ENCODE data around the gene STARD8. TPM values are rescaled to one million over a fixed set of nuclear protein-coding genes. Genes with fewer than 3 reads are reported as not detected.
"Not testable (repeated sequence)": the region's sequence is repeated elsewhere in the genome, so short reads cannot be mapped to it uniquely, and the experiment has no call there.

The STARD8 gene
- total RNA-seq, 1 experiment from 2014 or later: not detected

DNA sequence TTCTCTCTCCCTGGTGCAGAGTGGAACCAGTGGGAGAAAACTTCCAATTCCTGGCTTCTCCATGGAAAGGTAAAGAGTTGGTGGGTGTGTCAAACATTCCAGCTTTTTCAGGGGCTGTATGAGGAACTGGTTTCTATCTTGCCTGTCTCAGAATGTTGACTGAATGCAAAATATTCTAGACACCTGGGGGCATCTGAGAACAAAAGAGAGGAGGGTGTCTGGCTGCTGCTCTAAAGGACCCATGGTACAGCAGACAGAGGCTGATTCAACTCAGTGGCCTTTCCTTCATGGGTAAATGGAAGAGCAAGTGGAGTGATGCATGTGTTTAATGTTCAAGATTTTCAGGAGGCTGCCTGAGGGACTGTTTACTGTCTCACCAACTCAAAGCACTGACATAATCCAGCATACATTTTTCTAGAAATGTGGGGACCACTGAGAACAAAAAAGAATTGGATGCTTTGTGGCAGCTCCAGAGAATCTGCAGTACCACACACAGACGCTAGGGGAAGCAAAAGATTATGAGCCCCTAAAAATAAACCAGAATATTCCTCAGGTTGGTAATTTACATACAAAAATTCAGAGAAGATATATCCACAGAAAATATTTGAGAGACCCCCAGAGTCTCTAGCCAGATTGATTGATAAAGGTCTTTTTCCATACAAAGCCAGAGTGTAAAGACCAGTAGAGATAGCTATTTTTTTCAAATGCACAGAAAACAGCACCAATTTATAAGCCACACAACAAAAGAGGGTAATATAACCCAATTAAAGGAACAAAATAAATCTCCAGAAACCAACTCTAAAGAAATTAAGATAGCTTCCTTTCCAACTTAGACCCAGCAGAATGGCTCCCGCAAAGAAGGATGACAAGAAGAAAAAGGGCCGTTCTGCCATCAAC lies 48.0 kb upstream of the STARD8 start:
- no peak for DNase-seq
- no peak overlapping the region for H3K4me3 ChIP-seq (ENCODE audit: low read depth, low read length)
- BruUV-seq (replicated peaks): no TSS peak
- no peaks in the 10 kb centered on the region for H3K27me3 ChIP-seq (replicated peaks; ENCODE audit: control insufficient read depth, insufficient read depth, low read length)
- no peaks in the 10 kb centered on the region for H3K4me1 ChIP-seq
- no peaks in the 10 kb centered on the region for H3K9me3 ChIP-seq
- intact Hi-C loops (cut with micrococcal nuclease; ENCODE audit: unreplicated experiment): no loop called here
- POLR2A ChIA-PET: no interaction called here
- CTCF ChIA-PET: interaction anchor here (0.7 kb wide), 1 partner anchor 48 kb away, joined by 4 read pairs; the partner anchor contains the start of gene STARD8
- H3K36me3 Mint-ChIP-seq (ENCODE audit: insufficient read depth, unreplicated experiment): no peaks in the 10 kb centered on the region
- peaks cover 4% of the 10 kb centered on the region for H3K9me3 Mint-ChIP-seq (ENCODE audit: unreplicated experiment)
- H3K27ac Mint-ChIP-seq (ENCODE audit: unreplicated experiment): no peak overlapping the region
- no peaks in the 10 kb centered on the region for H3K36me3 ChIP-seq (ENCODE audit: control insufficient read depth, insufficient read depth, low read length)
- TF ChIP-seq, protein P1, sequence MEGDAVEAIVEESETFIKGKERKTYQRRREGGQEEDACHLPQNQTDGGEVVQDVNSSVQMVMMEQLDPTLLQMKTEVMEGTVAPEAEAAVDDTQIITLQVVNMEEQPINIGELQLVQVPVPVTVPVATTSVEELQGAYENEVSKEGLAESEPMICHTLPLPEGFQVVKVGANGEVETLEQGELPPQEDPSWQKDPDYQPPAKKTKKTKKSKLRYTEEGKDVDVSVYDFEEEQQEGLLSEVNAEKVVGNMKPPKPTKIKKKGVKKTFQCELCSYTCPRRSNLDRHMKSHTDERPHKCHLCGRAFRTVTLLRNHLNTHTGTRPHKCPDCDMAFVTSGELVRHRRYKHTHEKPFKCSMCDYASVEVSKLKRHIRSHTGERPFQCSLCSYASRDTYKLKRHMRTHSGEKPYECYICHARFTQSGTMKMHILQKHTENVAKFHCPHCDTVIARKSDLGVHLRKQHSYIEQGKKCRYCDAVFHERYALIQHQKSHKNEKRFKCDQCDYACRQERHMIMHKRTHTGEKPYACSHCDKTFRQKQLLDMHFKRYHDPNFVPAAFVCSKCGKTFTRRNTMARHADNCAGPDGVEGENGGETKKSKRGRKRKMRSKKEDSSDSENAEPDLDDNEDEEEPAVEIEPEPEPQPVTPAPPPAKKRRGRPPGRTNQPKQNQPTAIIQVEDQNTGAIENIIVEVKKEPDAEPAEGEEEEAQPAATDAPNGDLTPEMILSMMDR (IDR thresholded peaks at IDR 0.05; ENCODE audit: insufficient read depth in 1 of 2, low read depth in 1 of 2, low read length in 1 of 2, severe bottlenecking in 1 of 2, unreplicated experiment in 1 of 2): peak; percentile 27 to 37
- H3K4me3 Mint-ChIP-seq (ENCODE audit: unreplicated experiment): no peak overlapping the region
- no peaks in the 10 kb centered on the region for H3K27me3 Mint-ChIP-seq (ENCODE audit: insufficient read depth, unreplicated experiment)
- no peaks in the 10 kb centered on the region for H3K4me1 Mint-ChIP-seq (ENCODE audit: low read depth, unreplicated experiment)

DNA sequence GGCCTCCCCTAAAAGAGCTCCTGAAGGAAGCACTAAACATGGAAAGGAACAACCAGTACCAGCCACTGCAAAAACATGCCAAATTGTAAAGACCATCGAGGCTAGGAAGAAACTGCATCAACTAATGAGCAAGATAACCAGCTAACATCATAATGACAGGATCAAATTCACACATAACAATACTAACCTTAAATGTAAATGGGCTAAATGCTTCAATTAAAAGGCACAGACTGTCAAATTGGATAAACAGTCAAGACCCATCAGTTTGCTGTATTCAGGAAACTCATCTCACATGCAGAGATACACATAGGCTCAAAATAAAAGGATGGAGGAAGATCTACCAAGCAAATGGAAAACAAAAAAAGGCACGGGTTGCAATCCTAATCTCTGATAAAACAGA lies 43.2 kb upstream of the STARD8 start:
- H3K27me3 ChIP-seq (replicated peaks; ENCODE audit: control insufficient read depth, insufficient read depth, low read length); CTCF ChIA-PET; H3K4me3 ChIP-seq (ENCODE audit: low read depth, low read length); DNase-seq; H3K36me3 ChIP-seq (ENCODE audit: control insufficient read depth, insufficient read depth, low read length); H3K27me3 Mint-ChIP-seq (ENCODE audit: insufficient read depth, unreplicated experiment); H3K36me3 Mint-ChIP-seq (ENCODE audit: insufficient read depth, unreplicated experiment); intact Hi-C loops (cut with micrococcal nuclease; ENCODE audit: unreplicated experiment); H3K9me3 Mint-ChIP-seq (ENCODE audit: unreplicated experiment); H3K4me1 Mint-ChIP-seq (ENCODE audit: low read depth, unreplicated experiment); BruUV-seq (replicated peaks); H3K4me3 Mint-ChIP-seq (ENCODE audit: unreplicated experiment); H3K9me3 ChIP-seq; H3K4me1 ChIP-seq; POLR2A ChIA-PET; H3K27ac Mint-ChIP-seq (ENCODE audit: unreplicated experiment): not testable (repeated sequence)

DNA sequence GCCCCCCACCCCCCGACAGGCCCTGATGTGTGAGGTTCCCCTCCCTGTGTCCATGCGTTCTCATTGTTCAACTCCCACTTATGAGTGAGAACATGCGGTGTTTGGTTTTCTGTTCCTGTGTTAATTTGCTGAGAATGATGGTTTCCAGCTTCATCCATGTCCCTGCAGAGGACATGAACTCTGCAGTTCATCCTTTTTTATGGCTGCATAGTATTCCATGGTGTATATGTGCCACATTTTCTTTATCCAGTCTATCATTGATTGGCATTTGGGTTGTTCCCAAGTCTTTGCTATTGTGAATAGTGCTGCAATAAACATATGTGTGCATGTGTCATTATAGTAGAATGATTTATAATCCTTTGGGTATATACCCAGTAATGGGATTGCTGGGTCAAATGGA lies 32.7 kb upstream of the STARD8 start:
- H3K36me3 ChIP-seq (ENCODE audit: control insufficient read depth, insufficient read depth, low read length); H3K4me1 ChIP-seq; intact Hi-C loops (cut with micrococcal nuclease; ENCODE audit: unreplicated experiment); BruUV-seq (replicated peaks); H3K36me3 Mint-ChIP-seq (ENCODE audit: insufficient read depth, unreplicated experiment); CTCF ChIA-PET; H3K4me1 Mint-ChIP-seq (ENCODE audit: low read depth, unreplicated experiment); DNase-seq; H3K9me3 ChIP-seq; POLR2A ChIA-PET; H3K4me3 ChIP-seq (ENCODE audit: low read depth, low read length); H3K4me3 Mint-ChIP-seq (ENCODE audit: unreplicated experiment); H3K27ac Mint-ChIP-seq (ENCODE audit: unreplicated experiment); H3K9me3 Mint-ChIP-seq (ENCODE audit: unreplicated experiment); H3K27me3 Mint-ChIP-seq (ENCODE audit: insufficient read depth, unreplicated experiment); H3K27me3 ChIP-seq (replicated peaks; ENCODE audit: control insufficient read depth, insufficient read depth, low read length): not testable (repeated sequence)

DNA sequence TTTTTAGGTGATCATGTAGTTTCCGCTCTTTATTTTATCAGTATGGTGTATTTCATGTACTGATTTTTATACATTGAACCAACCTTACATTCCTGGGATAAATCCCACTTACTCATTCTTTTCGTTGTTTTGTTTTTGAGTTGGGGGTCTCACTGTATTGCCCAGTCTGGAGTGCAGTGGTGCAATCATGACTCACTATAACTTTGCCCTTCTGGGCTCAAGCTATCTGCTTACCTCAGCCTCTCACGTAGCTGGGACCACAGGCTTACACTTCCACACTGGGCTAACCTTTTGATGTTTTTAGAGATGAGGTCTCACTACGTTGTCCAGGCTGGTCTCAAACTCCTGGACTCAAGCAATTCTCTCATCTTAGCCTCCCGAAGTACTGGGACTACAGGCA lies 19.5 kb upstream of the STARD8 start:
- no peak overlapping the region for H3K27ac Mint-ChIP-seq (ENCODE audit: unreplicated experiment)
- Histone ChIP-seq H3K9me3 (no peaks in the 10 kb centered on the region), H3K36me3 (ENCODE audit: control insufficient read depth, insufficient read depth, low read length) (no peaks in the 10 kb centered on the region), H3K27me3 (replicated peaks; ENCODE audit: control insufficient read depth, insufficient read depth, low read length) (no peaks in the 10 kb centered on the region), H3K4me3 (ENCODE audit: low read depth, low read length) (no peak overlapping the region), H3K4me1 (no peaks in the 10 kb centered on the region)
- ChIA-PET POLR2A (no interaction called here), CTCF (no interaction called here)
- H3K27me3 Mint-ChIP-seq (ENCODE audit: insufficient read depth, unreplicated experiment): peaks cover 4% of the 10 kb centered on the region
- BruUV-seq (replicated peaks): no TSS peak
- intact Hi-C loops (cut with micrococcal nuclease; ENCODE audit: unreplicated experiment): no loop called here
- H3K4me3 Mint-ChIP-seq (ENCODE audit: unreplicated experiment): no peak overlapping the region
- no peaks in the 10 kb centered on the region for H3K9me3 Mint-ChIP-seq (ENCODE audit: unreplicated experiment)
- H3K36me3 Mint-ChIP-seq (ENCODE audit: insufficient read depth, unreplicated experiment): no peaks in the 10 kb centered on the region
- TF ChIP-seq, protein P1 (IDR thresholded peaks at IDR 0.05; ENCODE audit: insufficient read depth in 1 of 2, low read depth in 1 of 2, low read length in 1 of 2, severe bottlenecking in 1 of 2, unreplicated experiment in 1 of 2): no peak
- no peaks in the 10 kb centered on the region for H3K4me1 Mint-ChIP-seq (ENCODE audit: low read depth, unreplicated experiment)
- DNase-seq: no peak

DNA sequence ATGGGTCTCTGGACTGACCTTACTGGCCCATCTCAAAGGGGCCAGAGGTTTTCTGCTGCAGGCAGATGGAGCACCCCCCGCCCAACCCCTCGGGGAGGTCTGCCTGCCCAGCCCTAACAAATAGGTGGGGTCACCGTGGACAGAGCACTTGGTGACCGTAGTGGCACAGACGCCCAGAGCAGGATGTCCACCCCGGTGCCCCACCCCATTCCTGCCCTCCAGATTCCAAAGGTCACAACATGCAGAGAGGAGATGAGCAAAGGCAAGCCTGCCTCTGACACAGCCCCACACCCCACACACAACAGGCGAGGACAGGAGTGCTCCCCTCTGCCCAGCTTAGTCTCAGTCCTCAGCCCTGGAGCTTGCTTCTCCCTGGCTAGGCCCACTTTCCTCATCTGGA lies 17.5 kb upstream of the STARD8 start:
- H3K36me3 ChIP-seq (ENCODE audit: control insufficient read depth, insufficient read depth, low read length); H3K27me3 Mint-ChIP-seq (ENCODE audit: insufficient read depth, unreplicated experiment); H3K9me3 Mint-ChIP-seq (ENCODE audit: unreplicated experiment); H3K9me3 ChIP-seq; H3K4me3 Mint-ChIP-seq (ENCODE audit: unreplicated experiment); H3K4me3 ChIP-seq (ENCODE audit: low read depth, low read length); H3K4me1 Mint-ChIP-seq (ENCODE audit: low read depth, unreplicated experiment); intact Hi-C loops (cut with micrococcal nuclease; ENCODE audit: unreplicated experiment); CTCF ChIA-PET; BruUV-seq (replicated peaks); H3K36me3 Mint-ChIP-seq (ENCODE audit: insufficient read depth, unreplicated experiment); POLR2A ChIA-PET; H3K27ac Mint-ChIP-seq (ENCODE audit: unreplicated experiment); DNase-seq; H3K27me3 ChIP-seq (replicated peaks; ENCODE audit: control insufficient read depth, insufficient read depth, low read length); H3K4me1 ChIP-seq: not testable (repeated sequence)

Measured in Caco-2 (cell line).